ENCODE measurements around the gene MSL3B. TPM values are rescaled to one million over a fixed set of nuclear protein-coding genes. Genes with fewer than 3 reads are reported as not detected.

Gene MSL3B

DNA sequence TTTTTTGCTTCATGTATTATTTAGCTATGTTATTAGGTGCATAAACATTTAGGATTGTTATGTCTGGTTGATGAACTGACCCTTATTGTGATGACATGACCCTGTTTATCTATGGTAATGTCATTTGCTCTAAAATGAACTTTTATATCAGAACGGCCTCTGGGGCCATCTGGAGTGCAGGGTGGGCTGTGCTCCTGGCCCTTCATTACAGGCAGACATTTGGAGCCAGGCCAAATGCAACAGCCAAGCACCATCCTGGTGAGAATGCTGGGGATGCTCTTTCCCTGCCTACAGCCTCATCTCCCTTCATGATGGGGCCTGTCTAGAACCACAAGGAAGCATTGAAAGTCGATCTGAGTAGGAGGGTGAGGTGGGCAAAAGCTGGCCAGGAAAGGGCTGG lies 51.9 kb downstream of the MSL3B start:
- H3K27ac ChIP-seq, result no peak overlapping the region
- no peak overlapping the region for H3K9ac ChIP-seq
- H3K4me3 ChIP-seq, result no peak overlapping the region
- peaks cover 10% of the 10 kb centered on the region for H3K4me1 Mint-ChIP-seq
- no peaks in the 10 kb centered on the region for H3K79me2 ChIP-seq (ENCODE audit: low read depth)
- DNase-seq (ENCODE audit: low spot score), result no peak
- H3K4me2 ChIP-seq, result no peak overlapping the region
- H3K27ac Mint-ChIP-seq, result peak overlapping the region; percentile 46
- H2AFZ ChIP-seq (replicated peaks), result no peak overlapping the region
- no peaks in the 10 kb centered on the region for H3K27me3 ChIP-seq
- no peaks in the 10 kb centered on the region for H3F3A ChIP-seq (ENCODE audit: low read depth)
- peaks cover 4% of the 10 kb centered on the region for H3K27me3 Mint-ChIP-seq (ENCODE audit: insufficient read depth, low read depth)
- no peaks in the 10 kb centered on the region for H3K4me1 ChIP-seq
- no peak overlapping the region for H3K4me3 Mint-ChIP-seq
- H3K36me3 ChIP-seq, result no peaks in the 10 kb centered on the region
- no peaks in the 10 kb centered on the region for H3K9me3 Mint-ChIP-seq
- H4K20me1 ChIP-seq (ENCODE audit: low read depth), result no peaks in the 10 kb centered on the region
- TF ChIP-seq EZH2phosphoT487 (IDR thresholded peaks at IDR 0.05) (no peak), EZH2 (IDR thresholded peaks at IDR 0.05) (no peak), CTCF (IDR thresholded peaks at IDR 0.05) (no peak)
- no peaks in the 10 kb centered on the region for H3K36me3 Mint-ChIP-seq
- H3K9me3 ChIP-seq (ENCODE audit: low read depth), result no peaks in the 10 kb centered on the region

DNA sequence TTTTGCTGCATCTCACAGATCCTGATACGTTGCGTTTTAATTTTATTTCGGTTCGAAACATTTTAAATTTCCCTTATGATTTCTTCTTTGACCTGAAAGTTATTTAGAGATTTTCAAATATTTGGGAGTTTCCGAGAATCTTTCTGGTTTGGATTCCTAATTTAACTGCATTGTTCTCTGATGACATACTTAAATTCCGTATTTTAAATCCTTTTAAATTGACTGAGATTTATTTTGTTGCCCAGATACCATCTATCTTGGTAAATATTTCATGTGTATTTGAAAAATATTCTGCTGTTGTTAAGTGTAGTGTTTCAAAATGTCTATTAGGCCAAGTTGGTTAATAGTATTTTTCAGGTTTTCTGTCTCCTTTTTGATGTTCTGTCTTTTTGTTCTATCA lies 52.3 kb downstream of the MSL3B start:
- Mint-ChIP-seq H3K36me3 (no peaks in the 10 kb centered on the region), H3K27me3 (ENCODE audit: insufficient read depth, low read depth) (peaks cover 4% of the 10 kb centered on the region), H3K27ac (no peak overlapping the region), H3K9me3 (no peaks in the 10 kb centered on the region), H3K4me1 (peaks cover 10% of the 10 kb centered on the region), H3K4me3 (no peak overlapping the region)
- no peak overlapping the region for H3K9ac ChIP-seq
- H2AFZ ChIP-seq (replicated peaks), result no peak overlapping the region
- no peaks in the 10 kb centered on the region for H3K4me1 ChIP-seq
- DNase-seq (ENCODE audit: low spot score), result no peak
- no peaks in the 10 kb centered on the region for H3K36me3 ChIP-seq
- no peak overlapping the region for H3K4me3 ChIP-seq
- TF ChIP-seq EZH2 (IDR thresholded peaks at IDR 0.05) (no peak), CTCF (IDR thresholded peaks at IDR 0.05) (no peak), EZH2phosphoT487 (IDR thresholded peaks at IDR 0.05) (no peak)
- no peak overlapping the region for H3K27ac ChIP-seq
- H3K27me3 ChIP-seq, result no peaks in the 10 kb centered on the region
- no peaks in the 10 kb centered on the region for H4K20me1 ChIP-seq (ENCODE audit: low read depth)
- no peaks in the 10 kb centered on the region for H3K79me2 ChIP-seq (ENCODE audit: low read depth)
- H3F3A ChIP-seq (ENCODE audit: low read depth), result no peaks in the 10 kb centered on the region
- no peak overlapping the region for H3K4me2 ChIP-seq
- H3K9me3 ChIP-seq (ENCODE audit: low read depth), result no peaks in the 10 kb centered on the region

Other genes with a start within 250 kb of the MSL3B start
- gene UGT1A10, start 231.9 kb downstream of the MSL3B start, total RNA-seq (ENCODE audit: low replicate concordance), result not detected in 2 replicates
- gene UGT1A9, start 196.5 kb downstream of the MSL3B start, total RNA-seq (ENCODE audit: low replicate concordance), result not detected in 2 replicates
- not detected in 2 replicates for gene UGT1A7, start 186.5 kb downstream of the MSL3B start, total RNA-seq (ENCODE audit: low replicate concordance)
- not detected in 2 replicates for gene UGT1A6, start 175.5 kb downstream of the MSL3B start, total RNA-seq (ENCODE audit: low replicate concordance)
- gene UGT1A5, start 155.5 kb downstream of the MSL3B start, total RNA-seq (ENCODE audit: low replicate concordance), result not detected in 2 replicates
- gene UGT1A4, start 149.7 kb downstream of the MSL3B start, total RNA-seq (ENCODE audit: low replicate concordance), result not detected in 2 replicates
- gene UGT1A3, start 139.3 kb downstream of the MSL3B start, total RNA-seq (ENCODE audit: low replicate concordance), result not detected in 2 replicates
- not detected in 2 replicates for gene UGT1A1, start 108.1 kb downstream of the MSL3B start, total RNA-seq (ENCODE audit: low replicate concordance)
- not detected in 2 replicates for gene MROH2A, start 90.1 kb downstream of the MSL3B start, total RNA-seq (ENCODE audit: low replicate concordance)
- gene HJURP, start 13.9 kb downstream of the MSL3B start, total RNA-seq (ENCODE audit: low replicate concordance), result 101 and 109 TPM in 2 replicates
- gene TRPM8, start 49.0 kb upstream of the MSL3B start, total RNA-seq (ENCODE audit: low replicate concordance), result 4.9 and 7.5 TPM in 2 replicates
- not detected in 2 replicates for gene SPP2, start 182.3 kb upstream of the MSL3B start, total RNA-seq (ENCODE audit: low replicate concordance)

Measured in neural progenitor cell (in vitro differentiated cells).